K562 (cell line): ENCODE results near the gene PSMC2. TPM values are rescaled to one million over a fixed set of nuclear protein-coding genes. Genes with fewer than 3 reads are reported as not detected.

Experiments
- AFF1 ChIP-seq, 2 experiments: fragments of 450-650 bp; IDR thresholded peaks; 2 replicates each; pipeline ENCODE4 v1.6.1; 2018; ENCODE audit warnings: mild to moderate bottlenecking in 2 of 2, low read depth in 1 of 2; ENCODE audit not compliant: partially characterized antibody in 2 of 2
- BRF1 ChIP-seq: IDR thresholded peaks from 3 replicates; pipeline ENCODE4 v1.6.1; 2011; ENCODE audit warnings: borderline replicate concordance, mild to moderate bottlenecking; ENCODE audit not compliant: insufficient read length; ENCODE audit errors: extremely low read depth
- CREB5 ChIP-seq: fragments of 250-450 bp; sonication (Bioruptor Pico); IDR thresholded peaks from 2 replicates; pipeline ENCODE4 v1.5.0; 2020; ENCODE audit warnings: mild to moderate bottlenecking
- ERF ChIP-seq: fragments of 450-650 bp; formaldehyde crosslinking; IDR thresholded peaks from 2 replicates; pipeline ENCODE4 v1.4.0; 2020; ENCODE audit warnings: mild to moderate bottlenecking, mixed read lengths
- HSF4 ChIP-seq: fragments of 250-450 bp; sonication (Bioruptor Pico); IDR thresholded peaks from 2 replicates; pipeline ENCODE4 v2.1.2; 2022; ENCODE audit warnings: mild to moderate bottlenecking, moderate library complexity, borderline replicate concordance
- ILK ChIP-seq: fragments of 450-650 bp; IDR thresholded peaks from 2 replicates; pipeline ENCODE4 v1.6.1; 2016; ENCODE audit warnings: missing genetic modification characterization, low read depth, mild to moderate bottlenecking, missing compliant biosample characterization, moderate library complexity, borderline replicate concordance
- KHSRP ChIP-seq: fragments of 450-650 bp; IDR thresholded peaks from 2 replicates; pipeline ENCODE4 v1.6.1; 2017
- KLF6 ChIP-seq: fragments of 250-450 bp; sonication (Bioruptor Pico); IDR thresholded peaks from 2 replicates; pipeline ENCODE4 v1.4.0; 2020; ENCODE audit warnings: mild to moderate bottlenecking, moderate library complexity, borderline replicate concordance
- PHF8 ChIP-seq: fragments of 200-600 bp; sonication (generic); IDR thresholded peaks from 2 replicates; pipeline ENCODE4 v1.6.1; 2012; ENCODE audit warnings: mixed run types, mild to moderate bottlenecking, inconsistent platforms, low read length, moderate library complexity, borderline replicate concordance
- POLR2G ChIP-seq: fragments of 200-400 bp; formaldehyde crosslinking; IDR thresholded peaks from 2 replicates; pipeline ENCODE4 v1.6.1; 2017; ENCODE audit warnings: low read depth, mild to moderate bottlenecking, antibody characterized with exemption, low read length, moderate library complexity
- SAFB2 ChIP-seq: fragments of 200-400 bp; formaldehyde crosslinking; IDR thresholded peaks from 2 replicates; pipeline ENCODE4 v1.6.1; 2018; ENCODE audit warnings: borderline replicate concordance, low read length, low read depth, moderate library complexity; ENCODE audit not compliant: severe bottlenecking
- SAP30 ChIP-seq: fragments of 200-600 bp; sonication (generic); IDR thresholded peaks from 2 replicates; pipeline ENCODE4 v1.6.1; 2012; ENCODE audit warnings: borderline replicate concordance, low read depth, mild to moderate bottlenecking, moderate library complexity, low read length, control low read depth, inconsistent platforms; ENCODE audit not compliant: insufficient read depth, poor library complexity, severe bottlenecking
- TCF15 ChIP-seq: fragments of 250-450 bp; sonication (Bioruptor Pico); IDR thresholded peaks from 2 replicates; pipeline ENCODE4 v1.8.0; 2022; ENCODE audit warnings: moderate library complexity, mild to moderate bottlenecking, inconsistent platforms
- THAP7 ChIP-seq: fragments of 250-450 bp; sonication (Bioruptor Pico); IDR thresholded peaks from 2 replicates; pipeline ENCODE4 v1.5.0; 2021
- ZBTB49 ChIP-seq: sonication (generic); formaldehyde crosslinking; IDR thresholded peaks from 2 replicates; pipeline ENCODE4 v1.8.0; 2022; ENCODE audit warnings: missing genetic modification reagents, mild to moderate bottlenecking, borderline replicate concordance
- ZBTB7A ChIP-seq: IDR thresholded peaks from 2 replicates; pipeline ENCODE4 v1.6.1; 2011; ENCODE audit warnings: low read depth, mild to moderate bottlenecking, low read length, moderate library complexity, borderline replicate concordance; ENCODE audit not compliant: control insufficient read depth
- polyA plus RNA-seq, 8 experiments: library from polyadenylated mRNA; depleted of rRNA in 4 of 8; stranded (reverse) in 5 of 8; unstranded in 3 of 8; fragments of >200 nt; fragmentation: Nextera tagmentation in 2 of 8; fragmentation: Illumina TruSeq in 1 of 8; extraction: Ambion mirVana in 2 of 8; extraction: Trizol in 1 of 8; gene quantifications; 2 replicates each; pipeline versions ENCODE4 v1.2.1 to v1.2.3, GENCODE V29; 2011 to 2014; ENCODE audit warnings: inconsistent platforms in 1 of 8, missing spikeins in 1 of 8
- total RNA-seq, 7 experiments: library from RNA; depleted of rRNA in 6 of 7; stranded (reverse); fragments of >200 nt in 6 of 7; fragmentation: Illumina TruSeq in 2 of 7; extraction: Trizol in 2 of 7; gene quantifications; 2 replicates each; pipeline versions ENCODE4 v1.2.1 to v1.2.3, GENCODE V29; 2011 to 2021; ENCODE audit warnings: low replicate concordance in 1 of 7

The PSMC2 gene
- total and polyA plus RNA-seq, 9 of the 15 experiments (the other 6 are each of a cell fraction or from before 2014, with no cell fraction given): 316 to 1,105 (median 511) TPM

GRCh38 chr7:103344453-103345149, 2.8 kb upstream of the PSMC2 start, which contains the start of gene DNAJC2 (continued):
- TF ChIP-seq SAP30 (peak; percentile 96), POLR2G (peak; percentile 96), BRF1 (no peak), HSF4 (CRISPR knock-in tag) (0 out of 2 replicates have a peak, but pooled peaks have one; percentile 31), KHSRP (no peak), SAFB2 (no peak), ZBTB49 (CRISPR knock-in tag) (no peak), ILK (tag) (no peak), AFF1 (IDR thresholded peaks at IDR 0.05; ENCODE audit: low read depth in 1 of 2, partially characterized antibody in 2 of 2) (peak in 1 of 2 experiments; percentile 87), ZBTB7A (peak; percentile 64), THAP7 (0 out of 2 replicates have a peak, but pooled peaks have one; percentile 61), ERF (peak; percentile 67; the same call in 1 of the 2 replicates), CREB5 (CRISPR knock-in tag) (no peak), KLF6 (CRISPR knock-in tag) (no peak), TCF15 (CRISPR knock-in tag) (no peak), PHF8 (peak; percentile 93)
